HL-60 (cell line): ENCODE measurements around the gene DERL3.

ENCODE experiments used
- DNase-seq, 2 experiments: peaks; one replicate each; pipeline ENCODE4 v3.0.0-alpha.2; 2010 to 2020; ENCODE audit warnings: low read depth in 1 of 2, low spot score in 1 of 2
- H3K27ac ChIP-seq: fragments of 250-450 bp; sonication (Bioruptor Pico); replicated peaks from 2 replicates; pipeline ENCODE4 v1.5.1; 2020; ENCODE audit warnings: mild to moderate bottlenecking, moderate library complexity
- H3K27me3 ChIP-seq: fragments of 250-450 bp; sonication (Bioruptor Pico); 2 replicates; pipeline ENCODE4 v1.5.1; 2021; ENCODE audit warnings: mild to moderate bottlenecking, moderate library complexity; ENCODE audit not compliant: insufficient read depth, poor library complexity, severe bottlenecking
- H3K4me3 ChIP-seq: replicated peaks from 2 replicates; pipeline ENCODE4 v1.5.1; 2011; ENCODE audit warnings: mild to moderate bottlenecking, control low read depth, low read length; ENCODE audit not compliant: insufficient read depth
- GABPA ChIP-seq: IDR thresholded peaks from 2 replicates; pipeline ENCODE4 v1.6.1; 2012; ENCODE audit warnings: low read depth
- POLR2AphosphoS5 ChIP-seq: IDR thresholded peaks from 2 replicates; pipeline ENCODE4 v1.6.1; 2012; ENCODE audit warnings: low read depth
- SPI1 ChIP-seq: IDR thresholded peaks from 2 replicates; pipeline ENCODE4 v1.6.1; 2012; ENCODE audit warnings: low read depth, mild to moderate bottlenecking, borderline replicate concordance
- TF ChIP-seq, protein P1 (sequence below): IDR thresholded peaks from 2 replicates; pipeline ENCODE4 v1.6.1; 2012; ENCODE audit warnings: low read depth; ENCODE audit not compliant: insufficient replicate concordance
- TF ChIP-seq, protein P2 (sequence below): IDR thresholded peaks from one replicate; pipeline ENCODE4 v1.5.1; 2011; ENCODE audit warnings: low read length, control low read depth, inconsistent platforms; ENCODE audit not compliant: insufficient read depth

Gene DERL3

GRCh38 chr22:23829845-23830372, 8.9 kb downstream of the DERL3 start:
- Histone ChIP-seq H3K27ac (no peak overlapping the region), H3K4me3 (no peak overlapping the region), H3K27me3 (no peaks in the 10 kb centered on the region)
- TF ChIP-seq, protein P1, sequence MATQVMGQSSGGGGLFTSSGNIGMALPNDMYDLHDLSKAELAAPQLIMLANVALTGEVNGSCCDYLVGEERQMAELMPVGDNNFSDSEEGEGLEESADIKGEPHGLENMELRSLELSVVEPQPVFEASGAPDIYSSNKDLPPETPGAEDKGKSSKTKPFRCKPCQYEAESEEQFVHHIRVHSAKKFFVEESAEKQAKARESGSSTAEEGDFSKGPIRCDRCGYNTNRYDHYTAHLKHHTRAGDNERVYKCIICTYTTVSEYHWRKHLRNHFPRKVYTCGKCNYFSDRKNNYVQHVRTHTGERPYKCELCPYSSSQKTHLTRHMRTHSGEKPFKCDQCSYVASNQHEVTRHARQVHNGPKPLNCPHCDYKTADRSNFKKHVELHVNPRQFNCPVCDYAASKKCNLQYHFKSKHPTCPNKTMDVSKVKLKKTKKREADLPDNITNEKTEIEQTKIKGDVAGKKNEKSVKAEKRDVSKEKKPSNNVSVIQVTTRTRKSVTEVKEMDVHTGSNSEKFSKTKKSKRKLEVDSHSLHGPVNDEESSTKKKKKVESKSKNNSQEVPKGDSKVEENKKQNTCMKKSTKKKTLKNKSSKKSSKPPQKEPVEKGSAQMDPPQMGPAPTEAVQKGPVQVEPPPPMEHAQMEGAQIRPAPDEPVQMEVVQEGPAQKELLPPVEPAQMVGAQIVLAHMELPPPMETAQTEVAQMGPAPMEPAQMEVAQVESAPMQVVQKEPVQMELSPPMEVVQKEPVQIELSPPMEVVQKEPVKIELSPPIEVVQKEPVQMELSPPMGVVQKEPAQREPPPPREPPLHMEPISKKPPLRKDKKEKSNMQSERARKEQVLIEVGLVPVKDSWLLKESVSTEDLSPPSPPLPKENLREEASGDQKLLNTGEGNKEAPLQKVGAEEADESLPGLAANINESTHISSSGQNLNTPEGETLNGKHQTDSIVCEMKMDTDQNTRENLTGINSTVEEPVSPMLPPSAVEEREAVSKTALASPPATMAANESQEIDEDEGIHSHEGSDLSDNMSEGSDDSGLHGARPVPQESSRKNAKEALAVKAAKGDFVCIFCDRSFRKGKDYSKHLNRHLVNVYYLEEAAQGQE = no peak
- TF ChIP-seq POLR2AphosphoS5 = no peak
- no peak for TF ChIP-seq SPI1
- TF ChIP-seq, protein P2, sequence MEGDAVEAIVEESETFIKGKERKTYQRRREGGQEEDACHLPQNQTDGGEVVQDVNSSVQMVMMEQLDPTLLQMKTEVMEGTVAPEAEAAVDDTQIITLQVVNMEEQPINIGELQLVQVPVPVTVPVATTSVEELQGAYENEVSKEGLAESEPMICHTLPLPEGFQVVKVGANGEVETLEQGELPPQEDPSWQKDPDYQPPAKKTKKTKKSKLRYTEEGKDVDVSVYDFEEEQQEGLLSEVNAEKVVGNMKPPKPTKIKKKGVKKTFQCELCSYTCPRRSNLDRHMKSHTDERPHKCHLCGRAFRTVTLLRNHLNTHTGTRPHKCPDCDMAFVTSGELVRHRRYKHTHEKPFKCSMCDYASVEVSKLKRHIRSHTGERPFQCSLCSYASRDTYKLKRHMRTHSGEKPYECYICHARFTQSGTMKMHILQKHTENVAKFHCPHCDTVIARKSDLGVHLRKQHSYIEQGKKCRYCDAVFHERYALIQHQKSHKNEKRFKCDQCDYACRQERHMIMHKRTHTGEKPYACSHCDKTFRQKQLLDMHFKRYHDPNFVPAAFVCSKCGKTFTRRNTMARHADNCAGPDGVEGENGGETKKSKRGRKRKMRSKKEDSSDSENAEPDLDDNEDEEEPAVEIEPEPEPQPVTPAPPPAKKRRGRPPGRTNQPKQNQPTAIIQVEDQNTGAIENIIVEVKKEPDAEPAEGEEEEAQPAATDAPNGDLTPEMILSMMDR = no peak
- TF ChIP-seq GABPA = no peak
- no peak for DNase-seq

DNA sequence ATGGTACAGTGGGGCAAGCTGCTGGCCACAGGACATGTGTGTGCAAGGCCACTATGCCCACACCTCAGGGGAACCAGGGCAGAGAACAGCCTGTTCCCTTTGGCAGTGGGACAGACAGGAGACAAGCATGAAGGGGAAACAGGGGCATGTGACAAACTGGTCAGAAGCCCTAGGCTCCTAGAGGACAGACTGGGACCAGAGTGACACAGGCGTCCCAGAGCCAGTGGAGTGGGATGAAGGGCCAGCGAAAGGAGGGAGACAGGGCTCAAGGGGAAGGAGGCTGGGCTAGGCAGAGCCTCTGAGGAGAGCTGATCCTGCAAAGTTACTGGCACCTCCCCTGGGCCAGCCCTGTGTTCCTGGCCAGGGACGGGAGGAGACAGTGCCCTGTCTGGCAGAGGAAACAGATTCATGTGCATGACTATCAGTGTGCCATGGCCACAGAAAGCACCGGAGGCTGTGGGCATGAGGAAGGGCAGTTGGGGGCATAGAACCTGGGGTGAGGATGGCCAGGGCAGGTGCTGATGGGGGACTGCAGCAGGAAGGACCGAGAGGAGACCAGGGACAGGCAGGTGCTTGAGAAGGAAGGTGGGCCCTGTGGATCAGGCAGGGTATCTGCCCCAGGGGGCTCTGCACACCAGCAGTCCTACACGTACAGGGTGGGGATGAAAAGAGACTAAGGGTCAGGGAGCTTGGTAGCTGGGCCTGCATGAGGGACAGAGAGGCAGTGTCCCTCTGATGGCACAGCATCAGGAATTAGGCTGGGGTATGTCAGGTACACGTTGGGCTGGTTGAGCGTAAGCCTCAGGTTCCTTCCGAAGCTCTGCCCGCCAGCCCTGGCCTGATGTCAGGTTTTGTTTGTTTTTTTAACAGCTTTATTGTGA, 9.8 kb downstream of the DERL3 start:
- no peak for DNase-seq
- TF ChIP-seq GABPA (no peak), SPI1 (no peak), POLR2AphosphoS5 (no peak)
- TF ChIP-seq, protein P1 = no peak
- TF ChIP-seq, protein P2 = no peak
- Histone ChIP-seq H3K27ac (no peak overlapping the region), H3K27me3 (no peaks in the 10 kb centered on the region), H3K4me3 (no peak overlapping the region)

DNA sequence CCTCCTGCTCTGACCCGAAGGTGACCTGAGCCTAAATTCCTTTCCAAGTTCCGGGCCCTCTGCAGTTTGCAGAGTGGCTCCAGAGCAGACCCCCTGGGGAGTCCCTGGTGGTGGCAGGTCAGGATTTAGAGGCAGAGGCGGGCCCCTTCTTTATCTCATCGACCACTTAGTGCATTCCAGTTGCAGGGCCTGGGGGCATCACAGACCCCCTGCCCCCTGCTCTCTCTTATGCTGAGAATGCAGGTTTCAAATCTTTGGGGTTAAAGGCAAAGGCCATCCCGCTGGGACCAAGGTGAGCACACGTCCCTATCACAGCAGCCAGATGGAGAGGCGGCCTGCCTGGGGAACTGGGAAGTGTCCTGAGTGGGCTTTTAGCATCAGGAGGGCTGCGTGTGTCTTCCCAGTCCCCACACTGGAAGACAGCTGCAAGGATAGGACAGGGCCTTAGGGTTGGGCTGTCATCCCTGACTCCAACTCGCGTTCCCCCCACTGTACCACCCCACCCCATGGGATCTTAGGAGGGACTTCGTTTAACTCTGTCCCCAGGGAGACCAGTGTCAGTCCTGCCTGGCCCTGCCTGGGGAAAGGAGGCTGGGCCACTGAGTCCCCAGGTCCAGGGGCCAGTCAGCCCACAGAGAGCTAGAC, 11.3 kb downstream of the DERL3 start:
- Histone ChIP-seq H3K27ac (no peak overlapping the region), H3K4me3 (no peak overlapping the region), H3K27me3 (no peaks in the 10 kb centered on the region)
- no peak for DNase-seq
- TF ChIP-seq SPI1 (no peak), POLR2AphosphoS5 (no peak), GABPA (no peak)
- TF ChIP-seq, protein P1 = no peak
- TF ChIP-seq, protein P2 = no peak
